Right lobe of liver (tissue), 6 donors: ENCODE data around the gene KAZN. TPM values are rescaled to one million over a fixed set of nuclear protein-coding genes. Genes with fewer than 3 reads are reported as not detected.

Experiments
- ATAC-seq, 4 donors: fragments of 200-7000 bp; cut with Tn5 transposase; one replicate each; pipeline ENCODE4 v1.9.1; 2020; ENCODE audit warnings: mild to moderate bottlenecking in 4 of 4, moderate library complexity in 4 of 4
- DNase-seq, 3 donors: peaks; one replicate each; pipeline ENCODE4 v3.0.0-alpha.2; 2020
- H3K27ac ChIP-seq, 3 donors: fragments of 200-600 bp; one replicate each; pipeline ENCODE4 v1.8.0; 2022
- H3K27me3 ChIP-seq, 2 donors: fragments of 200-600 bp; one replicate each; pipeline ENCODE4 v1.8.0; 2022
- H3K36me3 ChIP-seq, 4 donors: fragments of 200-600 bp; sonication (generic) in 1 of 4; one replicate each; pipeline versions ENCODE4 v1.5.1 to v1.8.0; 2017 to 2022; ENCODE audit warnings: control low read depth in 1 of 4
- H3K4me1 ChIP-seq, 4 donors: fragments of 200-600 bp; sonication (generic) in 1 of 4; one replicate each; pipeline versions ENCODE4 v1.5.1 to v1.8.0; 2017 to 2022; ENCODE audit warnings: control low read depth in 1 of 4
- H3K4me3 ChIP-seq, 3 donors: fragments of 200-600 bp; one replicate each; pipeline ENCODE4 v1.8.0; 2022
- H3K9me3 ChIP-seq, 4 donors: fragments of 200-600 bp; sonication (generic) in 1 of 4; one replicate each; pipeline versions ENCODE4 v1.5.1 to v1.8.0; 2017 to 2022; ENCODE audit warnings: control low read depth in 1 of 4
- POLR2A ChIP-seq: fragments of 450-650 bp; IDR thresholded peaks from one replicate; pipeline ENCODE4 v1.6.1; 2017; ENCODE audit warnings: antibody characterized with exemption, mild to moderate bottlenecking
- WGBS: methylation state at CpG from one replicate; pipeline ENCODE4 v1.1.6; 2018; ENCODE audit warnings: low coverage, low lambda C conversion rate; ENCODE audit not compliant: insufficient coverage; ENCODE audit errors: missing lambda C conversion rate; 5-methylcytosine and 5-hydroxymethylcytosine counted together
- intact Hi-C, 2 donors: fragments of 100-400 bp; cut with DNase I; formaldehyde crosslinking; loops; one replicate each; pipeline versions ENCODE4 v1.11.2 to v1.14.1; 2022
- total RNA-seq, 6 experiments: library from RNA; depleted of rRNA in 2 of 6; stranded (reverse); fragments of >200 nt in 2 of 6; fragmentation: NEBNext Ultra II Directional in 3 of 6; extraction: Animal tissue kit (Norgen Biotek cat#: 25700) in 3 of 6; gene quantifications; one replicate each; pipeline versions ENCODE4 v1.1.0 to v1.2.4, GENCODE V29; 2016 to 2023
- TF ChIP-seq, protein P1 (sequence below), 4 donors: fragments of 200-600 bp in 3 of 4; fragments of 450-650 bp in 1 of 4; IDR thresholded peaks; one replicate each; pipeline versions ENCODE4 v1.5.1 to v1.8.0; 2016 to 2022; ENCODE audit warnings: antibody characterized with exemption in 4 of 4, mild to moderate bottlenecking in 2 of 4
- donor health status: DM: no; HTN: yes; CAD: no.
- donor health status: DM: no; HTN: no; CAD: no.
- donor health status: DM: no; HTN: no; CAD: no.
- donor health status: DM: no; HTN: yes; CAD: no.
- donor health status: DM: no; HTN: yes; CAD: no.

The KAZN gene
- total RNA-seq, 6 experiments from 2014 or later, result 1.5 to 7.2 (median 2.7) TPM

DNA sequence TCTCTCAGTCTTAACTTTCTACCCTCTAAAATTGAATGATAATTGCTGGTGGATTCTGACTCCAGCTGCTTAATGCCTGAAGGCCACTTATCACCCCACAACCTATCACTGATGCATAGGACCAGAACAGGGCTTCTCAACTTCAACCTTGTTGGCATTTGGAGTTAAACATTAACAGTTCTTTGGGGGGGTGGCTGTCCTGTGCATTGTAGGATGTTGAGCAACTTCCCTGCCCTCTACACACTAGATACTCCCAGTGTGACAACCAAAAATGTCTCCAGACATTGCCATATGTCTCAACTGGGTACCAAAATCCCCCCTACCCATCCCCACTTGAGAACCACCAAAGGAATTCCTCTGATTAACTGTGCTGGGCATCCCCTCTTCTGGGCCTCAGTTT, 279.6 kb downstream of the KAZN start:
- H3K36me3 ChIP-seq, result no peaks in the 10 kb centered on the region
- ATAC-seq, result no peak
- no peak for TF ChIP-seq POLR2A
- TF ChIP-seq, protein P1, sequence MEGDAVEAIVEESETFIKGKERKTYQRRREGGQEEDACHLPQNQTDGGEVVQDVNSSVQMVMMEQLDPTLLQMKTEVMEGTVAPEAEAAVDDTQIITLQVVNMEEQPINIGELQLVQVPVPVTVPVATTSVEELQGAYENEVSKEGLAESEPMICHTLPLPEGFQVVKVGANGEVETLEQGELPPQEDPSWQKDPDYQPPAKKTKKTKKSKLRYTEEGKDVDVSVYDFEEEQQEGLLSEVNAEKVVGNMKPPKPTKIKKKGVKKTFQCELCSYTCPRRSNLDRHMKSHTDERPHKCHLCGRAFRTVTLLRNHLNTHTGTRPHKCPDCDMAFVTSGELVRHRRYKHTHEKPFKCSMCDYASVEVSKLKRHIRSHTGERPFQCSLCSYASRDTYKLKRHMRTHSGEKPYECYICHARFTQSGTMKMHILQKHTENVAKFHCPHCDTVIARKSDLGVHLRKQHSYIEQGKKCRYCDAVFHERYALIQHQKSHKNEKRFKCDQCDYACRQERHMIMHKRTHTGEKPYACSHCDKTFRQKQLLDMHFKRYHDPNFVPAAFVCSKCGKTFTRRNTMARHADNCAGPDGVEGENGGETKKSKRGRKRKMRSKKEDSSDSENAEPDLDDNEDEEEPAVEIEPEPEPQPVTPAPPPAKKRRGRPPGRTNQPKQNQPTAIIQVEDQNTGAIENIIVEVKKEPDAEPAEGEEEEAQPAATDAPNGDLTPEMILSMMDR (IDR thresholded peaks at IDR 0.05), result no peak

DNA sequence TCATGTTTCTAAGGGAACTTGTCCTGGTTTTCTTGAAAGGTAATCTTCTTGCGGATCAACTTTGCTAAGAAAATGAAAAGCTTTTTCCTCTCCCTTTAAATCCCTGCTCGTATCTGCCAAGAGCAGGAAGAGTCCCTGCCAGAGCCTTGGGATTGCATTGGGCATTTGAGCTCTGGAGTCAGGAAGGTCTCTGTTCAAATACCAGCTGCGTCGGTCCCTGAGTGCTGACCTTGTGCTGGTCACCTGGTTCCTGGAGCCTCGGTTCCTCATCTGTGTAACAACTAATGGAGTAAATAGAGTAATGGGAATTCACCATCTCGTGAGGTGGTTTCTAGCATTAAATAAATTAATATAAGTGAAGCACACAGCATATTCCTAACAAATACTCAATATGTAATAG, 280.5 kb downstream of the KAZN start:
- H3K9me3 ChIP-seq, result no peaks in the 10 kb centered on the region
- no peak for ATAC-seq
- H3K4me1 ChIP-seq, result no peaks in the 10 kb centered on the region
- 69% methylated on average over 6 of the region's 6 CpGs for WGBS
- H3K36me3 ChIP-seq, result no peaks in the 10 kb centered on the region
- intact Hi-C loops, result no loop called here
- H3K27me3 ChIP-seq, result no peaks in the 10 kb centered on the region
- DNase-seq, result no peak
- H3K4me3 ChIP-seq, result no peak overlapping the region
- no peak for TF ChIP-seq POLR2A
- TF ChIP-seq, protein P1 (IDR thresholded peaks at IDR 0.05), result no peak
- no peak overlapping the region for H3K27ac ChIP-seq

More for the DNA sequence above, 279.6 kb downstream of the KAZN start:
- intact Hi-C loops, result no loop called here
- Histone ChIP-seq H3K27me3 (no peaks in the 10 kb centered on the region), H3K9me3 (no peaks in the 10 kb centered on the region), H3K27ac (no peak overlapping the region), H3K4me3 (no peak overlapping the region), H3K4me1 (no peaks in the 10 kb centered on the region)
- no peak for DNase-seq

GRCh38 chr1:14880456-14881316, 282.2 kb downstream of the KAZN start:
- H3K27ac ChIP-seq, result no peak overlapping the region
- intact Hi-C loops, result no loop called here
- H3K4me1 ChIP-seq, result no peaks in the 10 kb centered on the region
- no peak for TF ChIP-seq POLR2A
- TF ChIP-seq, protein P1 (IDR thresholded peaks at IDR 0.05), result no peak
- WGBS, result 52% methylated on average over 5 of the region's 7 CpGs
- H3K27me3 ChIP-seq, result no peaks in the 10 kb centered on the region
- DNase-seq (no peak), ATAC-seq (no peak)
- no peaks in the 10 kb centered on the region for H3K36me3 ChIP-seq
- no peaks in the 10 kb centered on the region for H3K9me3 ChIP-seq
- H3K4me3 ChIP-seq, result no peak overlapping the region

- intact Hi-C loops, result no loop called here
- DNase-seq (no peak), ATAC-seq (no peak)
- TF ChIP-seq, protein P1 (IDR thresholded peaks at IDR 0.05), result no peak
- no peak for TF ChIP-seq POLR2A
- 39% methylated on average over 7 of the region's 9 CpGs for WGBS
- Histone ChIP-seq H3K4me3 (no peak overlapping the region), H3K9me3 (no peaks in the 10 kb centered on the region), H3K27me3 (no peaks in the 10 kb centered on the region), H3K4me1 (no peaks in the 10 kb centered on the region), H3K27ac (no peak overlapping the region), H3K36me3 (no peaks in the 10 kb centered on the region)
Observed at GRCh38 chr1:14881775-14882672, 283.5 kb downstream of the KAZN start.
